WTC11 (cell line): ENCODE results near the gene ICOS. TPM values are rescaled to one million over a fixed set of nuclear protein-coding genes. Genes with fewer than 3 reads are reported as not detected.
"Not testable (repeated sequence)": the region's sequence is repeated elsewhere in the genome, so short reads cannot be mapped to it uniquely, and the experiment has no call there.

ENCODE experiments used
- ATAC-seq: fragments of 200-7000 bp; cut with Tn5 transposase; 2 replicates; pipeline ENCODE4 v1.10.0; 2021; ENCODE audit warnings: mild to moderate bottlenecking, moderate library complexity
- CTCF ChIA-PET: fragments of 300-600 bp; sonication (Branson Sonifier 250); formaldehyde crosslinking; loops from one replicate; lab custom pipeline; 2021; ENCODE audit warnings: antibody characterized with exemption; lab: Charles Lee
- POLR2A ChIA-PET: fragments of 350-600 bp; sonication (Branson Sonifier 250); formaldehyde crosslinking; loops from one replicate; lab custom pipeline; 2021; ENCODE audit warnings: antibody characterized with exemption; lab: Charles Lee
- DNase-seq: peaks from one replicate; pipeline ENCODE4 v3.0.0; 2021; ENCODE audit warnings: low spot score
- H3K27ac Mint-ChIP-seq: 2 replicates; pipeline ENCODE4 v1.8.0; 2021; ENCODE audit warnings: mixed read lengths
- H3K27me3 Mint-ChIP-seq: 2 replicates; pipeline ENCODE4 v1.8.0; 2021; ENCODE audit warnings: low read depth, mild to moderate bottlenecking, moderate library complexity, mixed read lengths
- H3K36me3 Mint-ChIP-seq: 2 replicates; pipeline ENCODE4 v1.8.0; 2021; ENCODE audit warnings: mixed read lengths
- H3K4me1 Mint-ChIP-seq: 2 replicates; pipeline ENCODE4 v1.8.0; 2022; ENCODE audit warnings: mixed read lengths
- H3K4me3 Mint-ChIP-seq: 2 replicates; pipeline ENCODE4 v1.8.0; 2021; ENCODE audit warnings: mild to moderate bottlenecking, moderate library complexity, mixed read lengths
- H3K9me3 Mint-ChIP-seq: 2 replicates; pipeline ENCODE4 v1.8.0; 2021; ENCODE audit warnings: mixed read lengths
- FOXK1 ChIP-seq: sonication (generic); formaldehyde crosslinking; IDR thresholded peaks from 2 replicates; pipeline ENCODE4 v1.8.0; 2022; ENCODE audit warnings: mild to moderate bottlenecking, moderate library complexity, missing genetic modification reagents
- KAT7 ChIP-seq: sonication (generic); formaldehyde crosslinking; IDR thresholded peaks from 2 replicates; pipeline ENCODE4 v1.8.1; 2023; ENCODE audit warnings: missing genetic modification reagents, mild to moderate bottlenecking, borderline replicate concordance
- OVOL2 ChIP-seq: fragments of 250-450 bp; sonication (Bioruptor Pico); IDR thresholded peaks from 2 replicates; pipeline ENCODE4 v1.9.0; 2021; ENCODE audit warnings: mild to moderate bottlenecking, borderline replicate concordance
- SMAD4 ChIP-seq: sonication (generic); formaldehyde crosslinking; IDR thresholded peaks from 2 replicates; pipeline ENCODE4 v1.8.0; 2022; ENCODE audit warnings: mild to moderate bottlenecking, missing genetic modification reagents
- SOX15 ChIP-seq: fragments of 250-450 bp; sonication (Bioruptor Pico); IDR thresholded peaks from 2 replicates; pipeline ENCODE4 v1.9.0; 2021; ENCODE audit warnings: mild to moderate bottlenecking
- TCF7 ChIP-seq: sonication (generic); formaldehyde crosslinking; IDR thresholded peaks from 2 replicates; pipeline ENCODE4 v1.8.0; 2022; ENCODE audit warnings: mild to moderate bottlenecking, low read depth, missing genetic modification reagents, moderate library complexity
- ZNF671 ChIP-seq: fragments of 250-450 bp; sonication (Bioruptor Pico); IDR thresholded peaks from 2 replicates; pipeline ENCODE4 v1.8.0; 2021; ENCODE audit warnings: mild to moderate bottlenecking
- total RNA-seq: library from RNA; stranded (reverse); gene quantifications from 3 replicates; pipeline ENCODE4 v1.2.3, GENCODE V29; 2021
- TF ChIP-seq, protein P1 (sequence below): sonication (generic); formaldehyde crosslinking; IDR thresholded peaks from 2 replicates; pipeline ENCODE4 v1.8.1; 2022; ENCODE audit warnings: low read depth, missing genetic modification reagents, borderline replicate concordance
- TF ChIP-seq, protein P2 (sequence below): sonication (generic); formaldehyde crosslinking; IDR thresholded peaks from 2 replicates; pipeline ENCODE4 v1.8.0; 2022; ENCODE audit warnings: mild to moderate bottlenecking, missing genetic modification reagents
- TF ChIP-seq, protein P3 (sequence below): sonication (generic); formaldehyde crosslinking; IDR thresholded peaks from 2 replicates; pipeline ENCODE4 v1.8.1; 2023; ENCODE audit warnings: mild to moderate bottlenecking, missing genetic modification reagents
- TF ChIP-seq, protein P4 (sequence below): sonication (generic); formaldehyde crosslinking; IDR thresholded peaks from 2 replicates; pipeline ENCODE4 v1.8.0; 2022; ENCODE audit warnings: mild to moderate bottlenecking, missing genetic modification reagents

ICOS gene
- total RNA-seq, 1 experiment from 2014 or later: 0.11 TPM

DNA sequence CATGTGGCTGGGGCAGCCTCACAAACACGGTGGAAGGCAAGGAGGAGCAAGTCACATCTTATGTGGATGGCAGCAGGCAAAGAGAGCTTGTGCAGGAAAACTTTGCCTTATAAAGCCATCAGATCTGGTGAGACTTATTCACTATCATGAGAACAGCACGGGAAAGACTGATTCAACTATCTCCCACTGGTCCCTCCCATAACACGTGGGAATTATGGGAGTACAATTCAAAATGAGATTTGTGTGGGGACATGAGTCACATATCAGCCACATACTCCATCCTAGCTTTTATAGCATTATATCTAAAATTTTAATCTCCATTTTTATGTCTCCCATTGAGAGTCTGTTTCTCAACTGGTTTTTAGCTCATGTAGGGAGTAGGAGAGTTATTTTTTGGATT is 45.7 kb downstream of the ICOS start (continued):
- TF ChIP-seq OVOL2: no peak
- no peak for TF ChIP-seq SMAD4 (CRISPR knock-in tag)

DNA sequence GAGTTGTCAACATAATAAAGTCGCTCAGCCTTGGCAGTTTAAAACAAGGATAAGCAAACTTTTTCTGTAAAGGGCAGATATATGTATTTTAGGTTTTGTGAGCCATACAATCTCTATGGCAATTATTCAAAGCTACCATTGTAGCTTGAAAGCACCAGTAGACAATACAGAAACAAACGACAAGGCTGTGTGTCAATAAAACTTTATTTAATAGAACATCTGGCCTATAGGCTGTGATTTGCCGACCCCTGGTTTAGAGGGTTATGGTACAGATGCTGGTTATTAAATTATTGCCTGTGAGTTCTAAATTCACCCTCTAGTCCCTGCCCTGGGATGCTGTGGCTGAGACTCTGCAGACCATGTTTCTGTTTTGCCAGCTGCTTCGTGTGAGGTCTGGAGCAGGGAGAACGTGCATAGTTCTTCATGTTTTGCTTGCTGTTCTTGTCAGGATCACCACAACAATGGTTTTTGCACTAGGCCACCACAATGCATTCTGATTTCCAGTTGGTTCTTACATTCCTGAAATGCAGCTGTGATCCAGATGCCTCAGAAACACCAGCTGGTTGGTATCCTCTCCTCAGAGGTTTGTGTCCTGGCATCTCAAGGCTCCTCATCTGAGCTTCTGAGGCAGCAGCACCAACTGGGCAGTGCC is 46.6 kb downstream of the ICOS start:
- TF ChIP-seq, protein P1, sequence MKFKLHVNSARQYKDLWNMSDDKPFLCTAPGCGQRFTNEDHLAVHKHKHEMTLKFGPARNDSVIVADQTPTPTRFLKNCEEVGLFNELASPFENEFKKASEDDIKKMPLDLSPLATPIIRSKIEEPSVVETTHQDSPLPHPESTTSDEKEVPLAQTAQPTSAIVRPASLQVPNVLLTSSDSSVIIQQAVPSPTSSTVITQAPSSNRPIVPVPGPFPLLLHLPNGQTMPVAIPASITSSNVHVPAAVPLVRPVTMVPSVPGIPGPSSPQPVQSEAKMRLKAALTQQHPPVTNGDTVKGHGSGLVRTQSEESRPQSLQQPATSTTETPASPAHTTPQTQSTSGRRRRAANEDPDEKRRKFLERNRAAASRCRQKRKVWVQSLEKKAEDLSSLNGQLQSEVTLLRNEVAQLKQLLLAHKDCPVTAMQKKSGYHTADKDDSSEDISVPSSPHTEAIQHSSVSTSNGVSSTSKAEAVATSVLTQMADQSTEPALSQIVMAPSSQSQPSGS (CRISPR knock-in tag): no peak
- TF ChIP-seq KAT7 (CRISPR knock-in tag): no peak
- TF ChIP-seq, all 79 proteins: peak for 0
- Mint-ChIP-seq H3K4me3 (no peak overlapping the region), H3K27ac (no peak overlapping the region), H3K36me3 (no peaks in the 10 kb centered on the region), H3K4me1 (no peaks in the 10 kb centered on the region), H3K9me3 (peaks cover 8% of the 10 kb centered on the region; the same call in 1 of the 2 replicates), H3K27me3 (no peaks in the 10 kb centered on the region)
- ATAC-seq (peak; percentile 24), DNase-seq (no peak)
- ChIA-PET POLR2A (no interaction called here), CTCF (interaction anchor here (0.9 kb wide), 1 partner anchor 68 kb away, joined by 5 read pairs; no protein-coding TSS in a partner anchor)

DNA sequence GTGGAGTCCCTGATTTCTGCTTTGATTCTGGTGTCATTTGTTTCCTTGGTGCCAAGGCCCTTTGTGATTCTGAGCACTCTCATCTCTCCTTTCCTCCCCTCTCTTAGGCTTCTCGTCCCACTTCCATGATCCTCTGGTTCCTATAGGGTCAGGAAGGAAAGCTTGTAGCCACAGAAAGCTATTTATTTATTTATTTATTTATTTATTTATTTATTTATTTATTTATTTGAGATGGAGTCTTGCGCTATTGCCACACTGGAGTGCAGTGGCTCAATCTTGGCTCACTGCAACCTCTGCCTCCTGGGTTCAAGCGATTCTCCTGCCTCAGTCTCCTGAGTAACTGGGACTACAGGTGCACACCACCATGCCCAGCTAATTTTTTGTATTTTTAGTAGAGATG is 49.4 kb downstream of the ICOS start:
- H3K9me3 Mint-ChIP-seq, CTCF ChIA-PET, H3K4me3 Mint-ChIP-seq, POLR2A ChIA-PET, H3K36me3 Mint-ChIP-seq, H3K4me1 Mint-ChIP-seq, H3K27ac Mint-ChIP-seq, ATAC-seq, H3K27me3 Mint-ChIP-seq, DNase-seq: not testable (repeated sequence)

DNA sequence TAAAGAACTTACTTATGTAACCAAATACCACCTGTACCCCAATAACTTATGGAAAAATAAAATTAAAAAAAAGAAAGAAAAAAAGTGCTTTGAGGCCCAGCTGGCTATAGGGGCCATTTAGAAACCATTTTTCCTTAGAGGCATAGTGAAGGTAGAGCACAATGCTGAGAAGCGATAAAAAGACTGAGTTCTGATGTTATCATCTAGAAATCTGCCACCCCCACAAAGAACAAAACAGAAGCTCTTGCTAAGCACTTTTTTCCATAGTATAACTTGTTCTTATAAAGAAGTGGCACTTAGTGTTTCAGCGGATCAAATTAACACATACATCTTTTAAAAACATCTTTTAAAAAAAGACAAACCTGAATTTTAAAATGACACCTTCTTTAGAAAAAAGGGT is 51.4 kb downstream of the ICOS start:
- no peak overlapping the region for H3K4me3 Mint-ChIP-seq
- no peaks in the 10 kb centered on the region for H3K27me3 Mint-ChIP-seq
- no peak for DNase-seq
- H3K4me1 Mint-ChIP-seq: no peaks in the 10 kb centered on the region
- CTCF ChIA-PET: no interaction called here
- H3K27ac Mint-ChIP-seq: no peak overlapping the region
- TF ChIP-seq, protein P2, sequence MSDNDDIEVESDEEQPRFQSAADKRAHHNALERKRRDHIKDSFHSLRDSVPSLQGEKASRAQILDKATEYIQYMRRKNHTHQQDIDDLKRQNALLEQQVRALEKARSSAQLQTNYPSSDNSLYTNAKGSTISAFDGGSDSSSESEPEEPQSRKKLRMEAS (CRISPR knock-in tag): no peak
- TF ChIP-seq, protein P3, sequence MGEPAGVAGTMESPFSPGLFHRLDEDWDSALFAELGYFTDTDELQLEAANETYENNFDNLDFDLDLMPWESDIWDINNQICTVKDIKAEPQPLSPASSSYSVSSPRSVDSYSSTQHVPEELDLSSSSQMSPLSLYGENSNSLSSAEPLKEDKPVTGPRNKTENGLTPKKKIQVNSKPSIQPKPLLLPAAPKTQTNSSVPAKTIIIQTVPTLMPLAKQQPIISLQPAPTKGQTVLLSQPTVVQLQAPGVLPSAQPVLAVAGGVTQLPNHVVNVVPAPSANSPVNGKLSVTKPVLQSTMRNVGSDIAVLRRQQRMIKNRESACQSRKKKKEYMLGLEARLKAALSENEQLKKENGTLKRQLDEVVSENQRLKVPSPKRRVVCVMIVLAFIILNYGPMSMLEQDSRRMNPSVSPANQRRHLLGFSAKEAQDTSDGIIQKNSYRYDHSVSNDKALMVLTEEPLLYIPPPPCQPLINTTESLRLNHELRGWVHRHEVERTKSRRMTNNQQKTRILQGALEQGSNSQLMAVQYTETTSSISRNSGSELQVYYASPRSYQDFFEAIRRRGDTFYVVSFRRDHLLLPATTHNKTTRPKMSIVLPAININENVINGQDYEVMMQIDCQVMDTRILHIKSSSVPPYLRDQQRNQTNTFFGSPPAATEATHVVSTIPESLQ: no peak
- POLR2A ChIA-PET: no interaction called here
- no peaks in the 10 kb centered on the region for H3K36me3 Mint-ChIP-seq
- H3K9me3 Mint-ChIP-seq: no peaks in the 10 kb centered on the region
- no peak for ATAC-seq

DNA sequence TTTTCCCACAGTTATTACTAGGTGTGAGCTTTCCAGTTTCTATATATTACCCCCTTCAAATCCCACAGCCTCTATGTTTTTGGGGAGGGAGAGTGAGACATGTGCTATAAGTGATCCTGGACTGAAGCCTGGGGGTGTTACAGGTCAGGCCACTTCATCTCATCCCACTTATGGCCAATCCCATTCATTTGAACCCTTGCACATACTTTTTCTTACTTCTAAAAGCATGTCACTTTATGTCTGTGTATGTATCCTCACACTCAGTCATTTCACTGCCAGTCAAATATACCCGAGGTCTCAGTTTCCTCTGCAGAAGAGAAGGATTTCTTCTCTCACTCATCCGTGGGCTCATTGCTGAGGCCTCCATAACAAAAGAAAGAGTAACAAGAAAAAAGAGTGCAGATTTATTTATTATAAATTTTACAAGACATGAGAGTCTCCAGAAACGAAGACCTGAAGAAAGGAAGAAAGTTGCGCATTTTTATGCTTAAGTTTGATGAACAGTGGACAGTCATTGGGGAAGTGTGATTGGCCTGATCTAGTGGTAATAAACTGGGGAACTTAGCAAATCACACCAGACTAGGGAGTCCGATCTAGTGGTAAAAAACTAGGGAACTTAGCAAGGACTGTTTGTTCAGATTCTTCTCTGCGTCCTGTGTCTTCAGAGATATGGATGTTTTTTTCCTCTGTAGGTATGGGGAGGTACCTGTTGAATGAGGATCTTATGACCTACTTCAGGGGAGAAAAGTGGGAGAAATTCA is 52.1 kb downstream of the ICOS start:
- ChIA-PET CTCF (no interaction called here), POLR2A (no interaction called here)
- ATAC-seq: no peak
- Mint-ChIP-seq H3K36me3 (no peaks in the 10 kb centered on the region), H3K27ac (no peak overlapping the region), H3K27me3 (no peaks in the 10 kb centered on the region), H3K4me3 (no peak overlapping the region), H3K9me3 (no peaks in the 10 kb centered on the region), H3K4me1 (no peaks in the 10 kb centered on the region)
- DNase-seq: no peak
- TF ChIP-seq SOX15 (CRISPR knock-in tag): no peak
- TF ChIP-seq TCF7: no peak
- no peak for TF ChIP-seq FOXK1 (CRISPR knock-in tag)
- TF ChIP-seq, protein P4, sequence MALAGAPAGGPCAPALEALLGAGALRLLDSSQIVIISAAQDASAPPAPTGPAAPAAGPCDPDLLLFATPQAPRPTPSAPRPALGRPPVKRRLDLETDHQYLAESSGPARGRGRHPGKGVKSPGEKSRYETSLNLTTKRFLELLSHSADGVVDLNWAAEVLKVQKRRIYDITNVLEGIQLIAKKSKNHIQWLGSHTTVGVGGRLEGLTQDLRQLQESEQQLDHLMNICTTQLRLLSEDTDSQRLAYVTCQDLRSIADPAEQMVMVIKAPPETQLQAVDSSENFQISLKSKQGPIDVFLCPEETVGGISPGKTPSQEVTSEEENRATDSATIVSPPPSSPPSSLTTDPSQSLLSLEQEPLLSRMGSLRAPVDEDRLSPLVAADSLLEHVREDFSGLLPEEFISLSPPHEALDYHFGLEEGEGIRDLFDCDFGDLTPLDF (CRISPR knock-in tag): no peak
- TF ChIP-seq ZNF671 (CRISPR knock-in tag): no peak
- TF ChIP-seq, all 79 proteins: peak for 0
